K562 (cell line): ENCODE data around the gene IDS.

Source experiments
- CBX3 ChIP-seq, 2 experiments: IDR thresholded peaks; 1 replicate in 1 of 2; 2 replicates in 1 of 2; pipeline ENCODE4 v1.6.1; 2012; ENCODE audit warnings: inconsistent platforms in 2 of 2, low read length in 2 of 2, borderline replicate concordance in 1 of 2, control low read depth in 1 of 2
- EGR1 ChIP-seq: fragments of 450-650 bp; conservative IDR thresholded peaks from 2 replicates; pipeline ENCODE4 v1.6.1; 2017; ENCODE audit warnings: mild to moderate bottlenecking
- ELF2 ChIP-seq: fragments of 250-450 bp; sonication (Bioruptor Pico); IDR thresholded peaks from 2 replicates; pipeline ENCODE4 v1.5.0; 2021; ENCODE audit warnings: mild to moderate bottlenecking
- TF ChIP-seq, protein P1 (sequence below), 3 experiments: IDR thresholded peaks in 2 of 3; conservative IDR thresholded peaks in 1 of 3; 2 replicates each; pipeline ENCODE4 v1.5.1; 2011 to 2012; ENCODE audit warnings: low read length in 3 of 3, mild to moderate bottlenecking in 3 of 3, control low read depth in 2 of 3, improper control_type of control experiment in 1 of 3, inconsistent platforms in 1 of 3, low read depth in 1 of 3, mixed read lengths in 1 of 3, moderate library complexity in 1 of 3; ENCODE audit not compliant: insufficient read depth in 2 of 3

DNA sequence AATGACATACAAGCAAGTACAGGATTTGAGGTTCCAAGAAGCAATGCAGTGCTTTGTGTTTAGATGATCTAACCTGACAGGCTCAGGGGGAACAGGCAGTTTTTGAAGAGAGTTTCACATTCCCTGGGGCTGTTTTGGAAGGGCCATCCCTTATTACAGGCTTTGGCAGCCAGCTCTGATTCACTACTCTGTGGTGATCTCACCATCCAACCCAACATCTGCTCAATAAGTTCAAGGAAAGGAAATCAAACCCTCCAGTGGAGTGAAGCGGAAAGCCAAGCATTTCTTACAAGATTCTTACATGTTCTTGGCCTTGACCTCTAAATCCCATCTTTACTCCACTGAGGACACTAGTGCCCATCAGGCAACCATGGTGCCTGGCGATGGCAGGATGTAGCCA lies 7.5 kb downstream of the IDS start:
- TF ChIP-seq CBX3 (IDR thresholded peaks at IDR 0.05; ENCODE audit: borderline replicate concordance in 1 of 2, low read length in 2 of 2) (no peak), ELF2 (CRISPR knock-in tag) (no peak), EGR1 (no peak)
- TF ChIP-seq, protein P1, sequence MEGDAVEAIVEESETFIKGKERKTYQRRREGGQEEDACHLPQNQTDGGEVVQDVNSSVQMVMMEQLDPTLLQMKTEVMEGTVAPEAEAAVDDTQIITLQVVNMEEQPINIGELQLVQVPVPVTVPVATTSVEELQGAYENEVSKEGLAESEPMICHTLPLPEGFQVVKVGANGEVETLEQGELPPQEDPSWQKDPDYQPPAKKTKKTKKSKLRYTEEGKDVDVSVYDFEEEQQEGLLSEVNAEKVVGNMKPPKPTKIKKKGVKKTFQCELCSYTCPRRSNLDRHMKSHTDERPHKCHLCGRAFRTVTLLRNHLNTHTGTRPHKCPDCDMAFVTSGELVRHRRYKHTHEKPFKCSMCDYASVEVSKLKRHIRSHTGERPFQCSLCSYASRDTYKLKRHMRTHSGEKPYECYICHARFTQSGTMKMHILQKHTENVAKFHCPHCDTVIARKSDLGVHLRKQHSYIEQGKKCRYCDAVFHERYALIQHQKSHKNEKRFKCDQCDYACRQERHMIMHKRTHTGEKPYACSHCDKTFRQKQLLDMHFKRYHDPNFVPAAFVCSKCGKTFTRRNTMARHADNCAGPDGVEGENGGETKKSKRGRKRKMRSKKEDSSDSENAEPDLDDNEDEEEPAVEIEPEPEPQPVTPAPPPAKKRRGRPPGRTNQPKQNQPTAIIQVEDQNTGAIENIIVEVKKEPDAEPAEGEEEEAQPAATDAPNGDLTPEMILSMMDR (IDR thresholded peaks at IDR 0.05 in 2 of 3, conservative IDR thresholded peaks at IDR 0.05 in 1 of 3; ENCODE audit: insufficient read depth in 2 of 3, low read depth in 1 of 3, low read length in 3 of 3): no peak
